OCI-LY3 (cell line): ENCODE data around the gene PNLIP.

Source experiments
- H2AFZ ChIP-seq: fragments of 200-600, 300-600 bp; shearing (Covaris generic); 2 replicates; pipeline ENCODE4 v1.6.0; 2014; ENCODE audit warnings: antibody characterized with exemption, low read depth, low read length
- H3K27ac ChIP-seq: fragments of 200-600, 300-600 bp; sonication (generic); 2 replicates; pipeline ENCODE4 v1.5.1; 2014; ENCODE audit warnings: mild to moderate bottlenecking, low read length, moderate library complexity, mixed read lengths
- H3K27me3 ChIP-seq: fragments of 200-600, 300-600 bp; sonication (generic); 2 replicates; pipeline ENCODE4 v1.6.1; 2014; ENCODE audit warnings: low read depth, low read length, mixed read lengths
- H3K36me3 ChIP-seq: fragments of 200-600, 300-600 bp; sonication (generic); replicated peaks from 2 replicates; pipeline ENCODE3; 2014; ENCODE audit warnings: low read depth, low read length, mixed read lengths
- H3K4me1 ChIP-seq: fragments of 300-600, 200-600 bp; sonication (generic); 2 replicates; pipeline ENCODE4 v1.6.1; 2014; ENCODE audit warnings: low read length, mixed read lengths
- H3K4me2 ChIP-seq: fragments of 200-600, 300-600 bp; sonication (generic); 2 replicates; pipeline ENCODE4 v1.6.1; 2014; ENCODE audit warnings: low read length, mixed read lengths
- H3K4me3 ChIP-seq: fragments of 300-600, 200-600 bp; sonication (generic); 2 replicates; pipeline ENCODE4 v1.5.1; 2014; ENCODE audit warnings: antibody characterized with exemption, mild to moderate bottlenecking, low read length, moderate library complexity
- H3K79me2 ChIP-seq: fragments of 300-600, 200-600 bp; shearing (Covaris generic); 2 replicates; pipeline ENCODE4 v1.6.1; 2014; ENCODE audit warnings: mild to moderate bottlenecking, low read length, mixed read lengths
- H3K9ac ChIP-seq: fragments of 300-600, 200-600 bp; shearing (Covaris generic); 2 replicates; pipeline ENCODE4 v1.6.0; 2014; ENCODE audit warnings: mild to moderate bottlenecking, low read length, moderate library complexity
- H3K9me3 ChIP-seq: fragments of 200-600, 300-600 bp; shearing (Covaris generic); 2 replicates; pipeline ENCODE4 v1.6.1; 2014; ENCODE audit warnings: low read length, mixed read lengths; ENCODE audit not compliant: insufficient read depth
- H4K20me1 ChIP-seq: fragments of 200-600, 300-600 bp; sonication (generic); 2 replicates; pipeline ENCODE4 v1.6.1; 2016; ENCODE audit warnings: low read length, mixed read lengths; ENCODE audit not compliant: insufficient read depth
- EZH2phosphoT487 ChIP-seq: fragments of 200-600 bp; shearing (Covaris generic); IDR thresholded peaks from 2 replicates; pipeline ENCODE4 v1.6.1; 2018; ENCODE audit warnings: antibody characterized with exemption, mixed run types, low read depth
- TF ChIP-seq, protein P1 (sequence below): fragments of 200-600, 300-600 bp; sonication (generic); IDR thresholded peaks from 2 replicates; pipeline ENCODE4 v1.5.1; 2014; ENCODE audit warnings: antibody characterized with exemption, low read length, low read depth

The PNLIP gene

DNA sequence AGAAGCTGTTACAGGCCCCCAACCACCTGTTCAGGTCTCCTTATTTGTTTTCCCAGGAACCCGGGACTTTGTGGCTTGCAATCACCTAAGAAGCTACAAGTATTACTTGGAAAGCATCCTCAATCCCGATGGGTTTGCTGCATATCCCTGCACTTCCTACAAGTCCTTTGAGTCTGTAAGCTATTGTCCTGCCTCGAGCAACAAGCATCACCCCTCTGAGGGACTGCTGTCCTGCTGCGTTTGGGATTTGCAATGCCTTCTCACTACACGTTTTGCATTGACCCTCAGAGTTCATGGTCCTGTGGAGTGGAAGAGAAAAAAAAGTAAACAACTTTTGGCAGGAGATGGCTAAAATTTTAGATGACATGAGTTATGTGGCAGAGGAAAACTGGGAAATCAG is 54.3 kb downstream of the PNLIP start:
- Histone ChIP-seq H3K4me2 (no peak overlapping the region), H3K79me2 (no peaks in the 10 kb centered on the region), H3K9ac (no peak overlapping the region), H4K20me1 (no peaks in the 10 kb centered on the region), H3K4me3 (no peak overlapping the region), H3K36me3 (no peaks in the 10 kb centered on the region), H3K27ac (no peak overlapping the region), H3K27me3 (no peaks in the 10 kb centered on the region), H3K9me3 (no peaks in the 10 kb centered on the region), H2AFZ (no peak overlapping the region), H3K4me1 (no peaks in the 10 kb centered on the region)
- no peak for TF ChIP-seq EZH2phosphoT487
- TF ChIP-seq, protein P1, sequence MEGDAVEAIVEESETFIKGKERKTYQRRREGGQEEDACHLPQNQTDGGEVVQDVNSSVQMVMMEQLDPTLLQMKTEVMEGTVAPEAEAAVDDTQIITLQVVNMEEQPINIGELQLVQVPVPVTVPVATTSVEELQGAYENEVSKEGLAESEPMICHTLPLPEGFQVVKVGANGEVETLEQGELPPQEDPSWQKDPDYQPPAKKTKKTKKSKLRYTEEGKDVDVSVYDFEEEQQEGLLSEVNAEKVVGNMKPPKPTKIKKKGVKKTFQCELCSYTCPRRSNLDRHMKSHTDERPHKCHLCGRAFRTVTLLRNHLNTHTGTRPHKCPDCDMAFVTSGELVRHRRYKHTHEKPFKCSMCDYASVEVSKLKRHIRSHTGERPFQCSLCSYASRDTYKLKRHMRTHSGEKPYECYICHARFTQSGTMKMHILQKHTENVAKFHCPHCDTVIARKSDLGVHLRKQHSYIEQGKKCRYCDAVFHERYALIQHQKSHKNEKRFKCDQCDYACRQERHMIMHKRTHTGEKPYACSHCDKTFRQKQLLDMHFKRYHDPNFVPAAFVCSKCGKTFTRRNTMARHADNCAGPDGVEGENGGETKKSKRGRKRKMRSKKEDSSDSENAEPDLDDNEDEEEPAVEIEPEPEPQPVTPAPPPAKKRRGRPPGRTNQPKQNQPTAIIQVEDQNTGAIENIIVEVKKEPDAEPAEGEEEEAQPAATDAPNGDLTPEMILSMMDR = no peak

DNA sequence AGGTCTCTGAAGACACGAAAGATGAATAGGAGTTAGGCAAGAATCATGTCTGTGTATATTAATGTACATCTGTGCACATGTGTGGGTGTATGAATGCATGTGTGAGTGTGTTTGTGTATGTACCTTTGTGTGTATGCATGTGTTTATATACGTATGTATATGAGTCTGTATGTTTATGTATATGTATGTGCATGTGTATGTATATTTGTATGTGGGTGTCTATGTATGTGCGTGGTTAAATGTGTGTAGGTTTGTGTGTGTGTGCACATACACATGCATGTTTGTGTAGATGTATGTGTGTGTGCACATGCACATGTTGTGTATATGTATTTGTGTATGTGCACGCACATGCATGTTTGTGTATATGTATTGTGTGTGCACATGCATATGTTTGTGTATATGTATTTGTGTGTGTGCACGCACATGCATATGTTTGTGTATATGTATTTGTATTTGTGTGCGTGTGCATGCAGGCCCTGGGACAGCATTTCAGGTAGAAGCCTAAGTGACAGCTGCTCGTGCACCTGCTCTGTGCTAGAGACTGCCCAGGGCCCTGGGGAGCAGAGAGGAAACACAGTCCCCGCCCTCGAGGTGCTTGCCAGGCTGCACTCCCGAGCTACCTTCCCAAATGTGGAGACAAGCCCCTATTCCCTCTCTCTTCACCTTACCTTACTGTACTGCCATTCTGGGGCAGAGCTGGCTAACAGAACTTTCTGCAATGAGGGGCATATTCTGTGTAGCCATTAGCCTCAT is 57.1 kb downstream of the PNLIP start:
- Histone ChIP-seq H2AFZ (no peak overlapping the region), H4K20me1 (no peaks in the 10 kb centered on the region), H3K9ac (no peak overlapping the region), H3K79me2 (no peaks in the 10 kb centered on the region), H3K4me3 (no peak overlapping the region), H3K4me2 (no peak overlapping the region), H3K27me3 (no peaks in the 10 kb centered on the region), H3K9me3 (no peaks in the 10 kb centered on the region), H3K27ac (no peak overlapping the region), H3K4me1 (no peaks in the 10 kb centered on the region), H3K36me3 (no peaks in the 10 kb centered on the region)
- no peak for TF ChIP-seq EZH2phosphoT487
- TF ChIP-seq, protein P1 = no peak

DNA sequence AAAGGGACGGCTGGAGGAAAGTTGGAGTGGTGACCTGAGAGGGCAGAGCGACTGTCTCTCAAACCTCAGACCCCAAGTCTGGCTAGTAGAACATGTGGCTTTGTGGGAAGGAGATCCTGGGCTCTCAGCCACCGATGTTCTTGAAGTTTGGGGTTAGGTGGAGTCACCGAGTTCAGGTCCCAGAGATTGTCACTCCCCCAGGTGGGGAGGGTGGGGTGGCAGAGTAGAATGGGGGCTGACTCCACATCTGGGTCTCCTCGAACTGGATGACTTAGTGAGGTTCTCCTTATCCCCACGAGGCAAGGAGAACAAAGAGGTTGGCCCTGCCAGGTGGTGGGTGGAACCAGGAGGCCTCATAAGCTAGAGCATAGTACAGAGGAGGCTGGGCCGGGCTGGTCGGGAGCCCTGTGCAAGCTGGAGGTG is 60.3 kb downstream of the PNLIP start:
- Histone ChIP-seq H2AFZ (no peak overlapping the region), H3K9ac (no peak overlapping the region), H3K4me1 (no peaks in the 10 kb centered on the region), H3K9me3 (no peaks in the 10 kb centered on the region), H3K4me2 (no peak overlapping the region), H3K4me3 (no peak overlapping the region), H3K36me3 (no peaks in the 10 kb centered on the region), H4K20me1 (no peaks in the 10 kb centered on the region), H3K79me2 (no peaks in the 10 kb centered on the region), H3K27me3 (no peaks in the 10 kb centered on the region), H3K27ac (no peak overlapping the region)
- no peak for TF ChIP-seq EZH2phosphoT487
- TF ChIP-seq, protein P1 = no peak

DNA sequence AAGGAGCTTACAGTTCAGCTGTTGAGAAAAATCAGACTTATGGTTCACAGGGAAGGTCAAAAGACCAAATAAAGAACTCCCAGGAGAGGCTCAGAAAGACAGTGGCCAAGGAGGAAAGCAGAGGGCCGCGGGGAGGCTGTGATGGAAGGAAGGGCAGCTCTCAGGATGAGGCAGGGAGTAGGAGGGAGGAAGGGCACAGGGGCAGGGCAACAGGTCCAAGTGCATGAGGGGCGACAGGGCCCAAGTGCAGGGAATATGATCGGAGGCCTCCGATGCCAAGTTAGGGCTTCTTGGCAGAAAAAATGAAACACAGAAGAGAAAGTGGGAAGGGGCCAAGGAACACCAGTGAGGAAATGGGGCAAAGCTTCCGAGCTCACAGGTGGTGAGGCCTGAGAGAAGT is 61.6 kb downstream of the PNLIP start:
- Histone ChIP-seq H3K4me2 (no peak overlapping the region), H3K27ac (no peak overlapping the region), H2AFZ (no peak overlapping the region), H3K27me3 (no peaks in the 10 kb centered on the region), H3K79me2 (no peaks in the 10 kb centered on the region), H3K36me3 (no peaks in the 10 kb centered on the region), H3K4me1 (no peaks in the 10 kb centered on the region), H3K9ac (no peak overlapping the region), H3K4me3 (no peak overlapping the region), H3K9me3 (no peaks in the 10 kb centered on the region), H4K20me1 (no peaks in the 10 kb centered on the region)
- no peak for TF ChIP-seq EZH2phosphoT487
- TF ChIP-seq, protein P1 = no peak
